Skeletal muscle cell (primary cell): Measurements from ENCODE around the gene RHBG.
"Not testable (repeated sequence)": the region's sequence is repeated elsewhere in the genome, so short reads cannot be mapped to it uniquely, and the experiment has no call there.

Source experiments
- DNase-seq: peaks from one replicate; pipeline ENCODE4 v3.0.0-alpha.2; 2010; ENCODE audit warnings: low read depth
- H3K4me3 ChIP-seq: 2 replicates; pipeline ENCODE4 v1.5.1; 2011; ENCODE audit warnings: low read depth, mild to moderate bottlenecking, control low read depth, low read length, moderate library complexity

The RHBG gene

DNA sequence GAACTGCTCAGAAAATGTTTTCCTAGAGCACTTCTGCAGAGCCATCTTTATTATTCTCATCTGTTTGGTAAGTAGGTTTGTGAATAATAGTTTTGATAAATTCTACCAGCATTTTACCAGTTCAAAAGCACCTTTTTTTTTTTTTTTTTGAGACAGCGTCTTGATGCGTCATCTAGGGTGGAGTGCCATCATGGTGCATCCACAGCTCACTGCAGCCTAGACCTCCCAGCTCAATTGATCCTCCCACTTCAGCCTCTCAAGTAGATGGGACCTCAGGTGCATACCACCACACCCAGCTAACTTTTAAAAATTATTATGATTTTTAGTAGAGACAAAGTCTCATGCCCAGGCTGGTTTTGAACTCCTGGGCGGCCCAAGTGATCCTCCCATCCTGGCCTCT is 9.8 kb upstream of the RHBG start:
- no peak for DNase-seq
- H3K4me3 ChIP-seq = no peak overlapping the region

DNA sequence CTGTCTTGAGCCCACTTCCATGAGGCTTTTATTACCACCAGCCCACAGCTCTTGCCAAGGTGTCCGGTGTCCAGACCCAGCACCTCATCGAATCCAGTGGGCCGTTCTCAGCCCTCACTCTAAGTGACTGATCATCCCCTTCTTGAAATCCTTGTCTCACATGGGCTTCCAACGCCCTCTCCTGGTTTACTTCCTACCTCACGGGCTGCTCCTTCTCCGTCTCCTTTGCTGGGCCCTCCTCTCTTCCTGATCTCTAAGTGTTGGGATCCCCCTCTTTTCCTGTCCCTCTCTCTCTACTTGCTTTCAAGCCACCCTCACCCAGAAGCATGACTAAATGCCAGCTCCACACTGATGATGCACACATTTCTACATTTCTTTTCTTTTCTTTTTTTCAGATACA is 9.0 kb upstream of the RHBG start:
- no peak overlapping the region for H3K4me3 ChIP-seq
- DNase-seq = no peak

DNA sequence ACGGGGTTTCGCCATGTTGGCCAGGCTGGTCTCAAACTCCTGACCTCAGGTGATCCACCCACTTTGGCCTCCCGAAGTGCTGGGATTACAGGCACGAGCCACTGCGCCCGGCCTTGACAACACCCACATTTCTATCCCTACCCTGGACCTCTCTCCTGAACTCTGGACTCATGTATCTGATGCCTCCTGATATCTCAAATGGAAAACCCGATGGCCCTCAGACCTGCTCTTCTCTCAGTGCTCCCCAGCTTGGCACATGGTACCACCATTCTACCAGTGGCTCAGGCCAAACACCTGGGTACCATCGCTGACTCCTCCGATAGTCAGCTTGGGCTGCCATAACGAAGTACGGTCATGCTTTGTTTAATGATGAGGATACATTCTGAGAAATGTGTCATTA is 8.5 kb upstream of the RHBG start:
- H3K4me3 ChIP-seq = no peak overlapping the region
- no peak for DNase-seq

GRCh38 chr1:156365754-156366153 is 3.3 kb upstream of the RHBG start:
- no peak overlapping the region for H3K4me3 ChIP-seq
- no peak for DNase-seq

DNA sequence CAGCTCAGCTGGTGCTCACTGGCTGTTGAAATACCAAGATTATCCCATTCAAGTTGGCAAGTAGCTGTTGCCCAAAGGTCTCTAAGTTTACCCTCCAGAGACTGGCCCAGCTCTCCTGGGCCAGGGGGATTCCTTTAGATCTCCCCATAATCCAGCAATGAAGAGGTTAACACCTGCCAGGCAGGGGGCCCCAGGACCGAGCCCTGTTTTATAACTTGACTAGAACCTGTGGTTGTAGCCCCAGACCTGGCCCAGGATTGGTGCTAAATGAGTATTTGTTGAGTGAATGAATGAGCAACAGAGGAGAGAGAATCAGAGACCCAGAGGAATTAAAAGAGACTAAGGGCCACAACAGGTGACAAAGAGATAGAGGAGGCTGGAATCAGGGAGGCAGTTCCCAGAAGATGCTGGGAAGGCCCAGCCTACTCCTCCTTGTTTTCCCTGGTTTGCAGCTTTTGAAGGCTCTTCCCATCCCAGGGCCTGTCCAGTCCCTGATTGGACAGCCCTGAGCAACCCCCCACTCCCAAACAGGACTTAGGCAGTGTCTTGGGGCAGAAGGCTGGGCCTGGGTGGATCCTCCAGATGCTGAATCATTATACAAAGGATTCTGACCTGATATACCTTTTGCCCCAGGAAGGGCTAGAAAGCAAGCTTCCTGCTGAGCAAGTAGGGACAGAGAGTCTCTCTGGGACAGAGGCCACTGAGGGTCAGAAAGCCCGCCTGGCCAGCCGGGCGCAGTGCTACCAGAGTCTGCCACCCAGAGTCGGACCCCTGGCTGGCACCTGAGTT is 2.4 kb upstream of the RHBG start:
- H3K4me3 ChIP-seq = no peak overlapping the region
- no peak for DNase-seq

- no peak for DNase-seq
- H3K4me3 ChIP-seq = no peak overlapping the region
Measured at GRCh38 chr1:156367383-156368156, 1.4 kb upstream of the RHBG start.

GRCh38 chr1:156368157-156368658 is 803 bp upstream of the RHBG start:
- no peak overlapping the region for H3K4me3 ChIP-seq
- no peak for DNase-seq

GRCh38 chr1:156369685-156370286 is 775 bp downstream of the RHBG start:
- not testable (repeated sequence) for DNase-seq, H3K4me3 ChIP-seq

- peak; percentile 63 for DNase-seq
- H3K4me3 ChIP-seq = no peak overlapping the region
Measured at GRCh38 chr1:156371553-156372264, 2.7 kb downstream of the RHBG start.

GRCh38 chr1:156372265-156372586 is 3.2 kb downstream of the RHBG start:
- H3K4me3 ChIP-seq = no peak overlapping the region
- DNase-seq = no peak

- no peak overlapping the region for H3K4me3 ChIP-seq
- DNase-seq = no peak
Measured at GRCh38 chr1:156372876-156373275, 3.9 kb downstream of the RHBG start.

GRCh38 chr1:156373546-156373945 is 4.5 kb downstream of the RHBG start:
- H3K4me3 ChIP-seq = no peak overlapping the region
- DNase-seq = no peak

GRCh38 chr1:156376146-156376545 is 7.1 kb downstream of the RHBG start:
- no peak overlapping the region for H3K4me3 ChIP-seq
- no peak for DNase-seq

DNA sequence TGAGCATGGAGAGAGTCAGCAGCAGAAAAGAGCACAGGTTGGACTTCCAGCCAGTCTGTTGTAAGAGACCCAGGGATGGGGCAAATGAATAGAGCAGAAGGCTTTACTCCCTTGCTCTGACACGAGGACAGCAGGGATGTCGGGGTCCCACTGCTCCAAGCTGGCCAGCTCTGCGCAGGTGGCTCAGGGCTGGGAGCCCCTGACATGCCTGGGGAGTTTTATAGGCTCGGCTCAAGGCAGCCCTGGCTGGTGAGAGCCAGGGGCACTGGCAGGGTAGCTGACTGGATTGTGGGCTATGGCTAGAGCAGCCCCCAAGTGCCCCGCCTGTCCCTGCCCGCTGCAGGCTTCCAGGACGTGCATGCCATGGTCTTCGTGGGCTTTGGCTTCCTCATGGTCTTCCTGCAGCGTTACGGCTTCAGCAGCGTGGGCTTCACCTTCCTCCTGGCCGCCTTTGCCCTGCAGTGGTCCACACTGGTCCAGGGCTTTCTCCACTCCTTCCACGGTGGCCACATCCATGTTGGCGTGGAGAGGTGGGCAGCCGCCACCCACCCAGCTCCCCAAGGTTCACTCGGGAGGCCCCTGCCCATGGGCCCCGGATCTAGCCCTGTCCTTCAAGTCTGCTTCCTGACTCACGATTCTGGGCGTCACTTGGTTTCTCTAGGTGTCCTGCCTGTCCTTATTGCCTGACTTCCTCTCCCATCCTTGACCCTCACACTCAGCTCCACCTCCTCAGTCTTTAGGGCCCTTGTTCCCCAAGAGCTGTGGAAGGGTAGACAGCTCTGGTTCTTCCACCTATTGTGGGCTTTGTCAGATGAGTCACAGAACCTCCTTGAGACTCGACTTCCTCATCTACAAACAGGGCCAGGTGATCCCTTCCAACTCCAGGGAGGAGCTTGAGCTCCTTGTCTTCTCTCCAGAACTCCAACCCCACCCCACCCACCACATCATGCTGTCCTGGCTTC is 8.2 kb downstream of the RHBG start:
- H3K4me3 ChIP-seq = no peak overlapping the region
- DNase-seq = no peak

GRCh38 chr1:156378557-156378956 is 9.5 kb downstream of the RHBG start:
- H3K4me3 ChIP-seq = no peak overlapping the region
- no peak for DNase-seq

- no peak for DNase-seq
- H3K4me3 ChIP-seq = no peak overlapping the region
Measured at GRCh38 chr1:156379420-156380165, 10.6 kb downstream of the RHBG start.

DNA sequence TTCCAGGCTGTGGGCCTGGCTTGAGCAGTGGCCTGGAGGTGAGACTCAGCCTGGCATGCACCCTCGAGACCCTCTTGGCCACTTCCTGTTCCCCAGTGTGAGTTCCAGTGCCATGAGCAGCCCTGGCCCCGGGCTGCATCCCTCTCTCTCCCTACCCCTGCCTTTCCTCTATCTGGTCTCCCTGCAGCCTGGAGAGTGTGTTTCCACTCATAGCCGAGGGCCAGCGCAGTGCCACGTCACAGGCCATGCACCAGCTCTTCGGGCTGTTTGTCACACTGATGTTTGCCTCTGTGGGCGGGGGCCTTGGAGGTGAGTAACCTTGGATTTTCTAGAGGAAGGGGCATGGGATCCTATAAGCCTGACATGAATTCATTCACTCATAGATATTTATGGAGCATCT is 13.6 kb downstream of the RHBG start:
- no peak for DNase-seq
- no peak overlapping the region for H3K4me3 ChIP-seq

- no peak overlapping the region for H3K4me3 ChIP-seq
- no peak for DNase-seq
Measured at GRCh38 chr1:156383023-156383422, 14.0 kb downstream of the RHBG start.
